HepG2 (cell line): ENCODE data around the gene TFPI. TPM values are rescaled to one million over a fixed set of nuclear protein-coding genes. Genes with fewer than 3 reads are reported as not detected.

Source experiments
- ATAC-seq: fragments of 200-7000 bp; cut with Tn5 transposase; 3 replicates; pipeline ENCODE4 v1.9.1; 2020; ENCODE audit warnings: mild to moderate bottlenecking, moderate library complexity
- BruUV-seq: library from RNA; stranded (reverse); fragments of 400-500 nt; replicated peaks from 2 replicates; lab custom pipeline; 2021; lab: Mats Ljungman, UMichigan
- CTCF ChIA-PET: fragments of 300-600 bp; formaldehyde crosslinking; extraction: SDS; loops from one replicate; lab custom pipeline; 2021; ENCODE audit warnings: low total read pairs, inconsistent platforms, low intra/inter-chr PET ratio; lab: Yijun Ruan, JAX
- POLR2A ChIA-PET: fragments of 350-600 bp; sonication (Branson Sonifier 250); formaldehyde crosslinking; loops from one replicate; lab custom pipeline; 2020; ENCODE audit warnings: antibody characterized with exemption, inconsistent platforms; lab: Yijun Ruan, JAX
- DNase-seq: peaks from one replicate; pipeline ENCODE4 v3.0.0-alpha.2; 2015; ENCODE audit warnings: low spot score
- FAIRE-seq: peaks from 3 replicates; lab custom pipeline; 2011; peaks lifted over from hg19 to GRCh38; lab: Jason Lieb, UNC
- H2AFZ ChIP-seq: one replicate; pipeline ENCODE4 v1.6.1; 2011; ENCODE audit warnings: low read length, inconsistent platforms
- H3K27ac ChIP-seq: fragments of 300-600 bp; 3 replicates; pipeline ENCODE4 v1.8.0; 2011; ENCODE audit warnings: mixed run types, mild to moderate bottlenecking, mixed read lengths, low read length, inconsistent platforms; ENCODE audit not compliant: insufficient read depth; ENCODE audit errors: extremely low read length
- H3K27me3 ChIP-seq, 2 experiments: fragments of 200-600 bp in 1 of 2; 2 replicates in 1 of 2; 3 replicates in 1 of 2; pipeline versions ENCODE4 v1.6.0 to v1.8.0; 2011; ENCODE audit warnings: low read length in 2 of 2, mild to moderate bottlenecking in 2 of 2, moderate library complexity in 2 of 2, inconsistent platforms in 1 of 2; ENCODE audit not compliant: insufficient read depth in 2 of 2, control insufficient read depth in 1 of 2
- H3K36me3 ChIP-seq, 2 experiments: fragments of 200-600 bp in 1 of 2; replicated peaks in 1 of 2; 2 replicates in 1 of 2; 3 replicates in 1 of 2; pipeline versions ENCODE4 v1.5.1 to v1.8.0; 2011; ENCODE audit warnings: low read length in 2 of 2, inconsistent platforms in 1 of 2; ENCODE audit not compliant: insufficient read depth in 2 of 2, control insufficient read depth in 1 of 2
- H3K4me1 ChIP-seq: 2 replicates; pipeline ENCODE4 v1.5.1; 2012; ENCODE audit warnings: low read length, inconsistent platforms; ENCODE audit not compliant: insufficient read depth
- H3K4me2 ChIP-seq: 2 replicates; pipeline ENCODE4 v1.6.0; 2011; ENCODE audit warnings: low read depth, low read length, inconsistent platforms
- H3K4me3 ChIP-seq, 3 experiments: fragments of 200-600 bp in 1 of 3; sonication (generic), shearing (Covaris generic) in 1 of 3; replicated peaks in 1 of 3; 2 replicates each; pipeline ENCODE4 v1.5.1; 2011 to 2016; ENCODE audit warnings: low read length in 3 of 3, inconsistent platforms in 2 of 3, low read depth in 2 of 3, mild to moderate bottlenecking in 2 of 3, control low read depth in 1 of 3, mixed read lengths in 1 of 3; ENCODE audit not compliant: insufficient read depth in 1 of 3
- H3K79me2 ChIP-seq: one replicate; pipeline ENCODE4 v1.6.1; 2011; ENCODE audit warnings: low read length, inconsistent platforms; ENCODE audit not compliant: insufficient read depth
- H3K9ac ChIP-seq: 2 replicates; pipeline ENCODE4 v1.6.0; 2011; ENCODE audit warnings: mild to moderate bottlenecking, low read depth, low read length, inconsistent platforms; ENCODE audit not compliant: insufficient read depth
- H3K9me3 ChIP-seq: 2 replicates; pipeline ENCODE4 v1.5.1; 2012; ENCODE audit warnings: mild to moderate bottlenecking, low read length
- H4K20me1 ChIP-seq: 2 replicates; pipeline ENCODE4 v1.6.0; 2011; ENCODE audit warnings: inconsistent platforms, mild to moderate bottlenecking, low read length, moderate library complexity; ENCODE audit not compliant: insufficient read depth
- KDM1A ChIP-seq: IDR thresholded peaks from 2 replicates; pipeline ENCODE4 v1.6.1; 2016; ENCODE audit warnings: missing compliant biosample characterization
- KLF12 ChIP-seq: sonication (generic); formaldehyde crosslinking; IDR thresholded peaks from 2 replicates; pipeline ENCODE4 v1.4.0; 2020; ENCODE audit warnings: missing genetic modification reagents, borderline replicate concordance
- NFYB ChIP-seq: sonication (generic); formaldehyde crosslinking; IDR thresholded peaks from 2 replicates; pipeline ENCODE4 v1.4.0; 2020; ENCODE audit warnings: missing genetic modification reagents
- NFYC ChIP-seq: IDR thresholded peaks from 2 replicates; pipeline ENCODE4 v1.6.1; 2016; ENCODE audit warnings: missing genetic modification reagents, missing compliant biosample characterization
- THYN1 ChIP-seq: sonication (generic); formaldehyde crosslinking; IDR thresholded peaks from 2 replicates; pipeline ENCODE4 v1.8.1; 2023; ENCODE audit warnings: low read depth, mild to moderate bottlenecking, moderate library complexity, missing genetic modification reagents, borderline replicate concordance
- ZFP62 ChIP-seq: sonication (generic); formaldehyde crosslinking; IDR thresholded peaks from 2 replicates; pipeline ENCODE4 v1.4.0; 2020; ENCODE audit warnings: missing genetic modification reagents
- ZNF224 ChIP-seq: sonication (generic); formaldehyde crosslinking; IDR thresholded peaks from 2 replicates; pipeline ENCODE4 v1.5.0; 2020; ENCODE audit warnings: mild to moderate bottlenecking, missing genetic modification reagents
- ZNF317 ChIP-seq: sonication (generic); formaldehyde crosslinking; IDR thresholded peaks from 2 replicates; pipeline ENCODE4 v1.5.0; 2020; ENCODE audit warnings: mild to moderate bottlenecking, missing genetic modification reagents
- ZNF383 ChIP-seq: sonication (generic); formaldehyde crosslinking; IDR thresholded peaks from 2 replicates; pipeline ENCODE4 v1.4.0; 2020; ENCODE audit warnings: missing genetic modification reagents, mild to moderate bottlenecking, borderline replicate concordance
- ZNF451 ChIP-seq: sonication (generic); formaldehyde crosslinking; IDR thresholded peaks from 2 replicates; pipeline ENCODE4 v1.5.0; 2020; ENCODE audit warnings: mild to moderate bottlenecking, missing genetic modification reagents
- ZNF546 ChIP-seq: sonication (generic); formaldehyde crosslinking; conservative IDR thresholded peaks from 2 replicates; pipeline ENCODE4 v1.8.1; 2023; ENCODE audit warnings: mild to moderate bottlenecking, missing genetic modification reagents
- WGBS: methylation state at CpG from one replicate; pipeline ENCODE4 v1.1.6; 2017; ENCODE audit warnings: low lambda C conversion rate; 5-methylcytosine and 5-hydroxymethylcytosine counted together
- in situ Hi-C: cut with HindIII; loops from 2 replicates; pipeline ENCODE4 v1.10.0; 2017; ENCODE audit warnings: low pct_unique_long_range_greater_than_20kb; ENCODE audit not compliant: extremely low pct_ligation_motif_present
- intact Hi-C: fragments of 100-400 bp; cut with micrococcal nuclease; formaldehyde crosslinking; loops from one replicate; pipeline ENCODE4 v1.10.0; 2022; ENCODE audit not compliant: unreplicated experiment
- polyA plus RNA-seq, 8 experiments: library from polyadenylated mRNA; depleted of rRNA in 3 of 8; stranded (reverse) in 7 of 8; unstranded in 1 of 8; fragments of >200 nt; fragmentation: Illumina TruSeq in 4 of 8; extraction: Trizol in 4 of 8; gene quantifications; 2 replicates each; pipeline versions ENCODE4 v1.2.1 to v1.2.3, GENCODE V29; 2011 to 2016; ENCODE audit warnings: low read depth in 4 of 8, missing spikeins in 1 of 8, mixed read lengths in 1 of 8; ENCODE audit not compliant: insufficient read depth in 1 of 8
- total RNA-seq, 5 experiments: library from RNA; depleted of rRNA; stranded (reverse); fragments of >200 nt; fragmentation: Illumina TruSeq; extraction: Trizol; gene quantifications; 2 replicates each; pipeline ENCODE4 v1.2.3, GENCODE V29; 2016; ENCODE audit warnings: low read depth in 1 of 5
- TF ChIP-seq, protein P1 (sequence below): sonication (generic); formaldehyde crosslinking; IDR thresholded peaks from 2 replicates; pipeline ENCODE4 v1.4.0; 2020; ENCODE audit warnings: missing genetic modification reagents
- TF ChIP-seq, protein P2 (sequence below): sonication (generic); formaldehyde crosslinking; IDR thresholded peaks from 2 replicates; pipeline ENCODE4 v1.4.0; 2020; ENCODE audit warnings: missing genetic modification reagents
- TF ChIP-seq, protein P3 (sequence below): sonication (generic); formaldehyde crosslinking; IDR thresholded peaks from 2 replicates; pipeline ENCODE4 v1.4.0; 2020; ENCODE audit warnings: missing genetic modification reagents, low read depth, mild to moderate bottlenecking, borderline replicate concordance
- TF ChIP-seq, protein P4 (sequence below): conservative IDR thresholded peaks from 2 replicates; pipeline ENCODE4 v1.6.1; 2018; ENCODE audit warnings: missing genetic modification reagents

The TFPI gene
- total and polyA plus RNA-seq, 2 of the 13 experiments (the other 11 are each of a cell fraction or from before 2014, with no cell fraction given), result 301 to 436 TPM

DNA sequence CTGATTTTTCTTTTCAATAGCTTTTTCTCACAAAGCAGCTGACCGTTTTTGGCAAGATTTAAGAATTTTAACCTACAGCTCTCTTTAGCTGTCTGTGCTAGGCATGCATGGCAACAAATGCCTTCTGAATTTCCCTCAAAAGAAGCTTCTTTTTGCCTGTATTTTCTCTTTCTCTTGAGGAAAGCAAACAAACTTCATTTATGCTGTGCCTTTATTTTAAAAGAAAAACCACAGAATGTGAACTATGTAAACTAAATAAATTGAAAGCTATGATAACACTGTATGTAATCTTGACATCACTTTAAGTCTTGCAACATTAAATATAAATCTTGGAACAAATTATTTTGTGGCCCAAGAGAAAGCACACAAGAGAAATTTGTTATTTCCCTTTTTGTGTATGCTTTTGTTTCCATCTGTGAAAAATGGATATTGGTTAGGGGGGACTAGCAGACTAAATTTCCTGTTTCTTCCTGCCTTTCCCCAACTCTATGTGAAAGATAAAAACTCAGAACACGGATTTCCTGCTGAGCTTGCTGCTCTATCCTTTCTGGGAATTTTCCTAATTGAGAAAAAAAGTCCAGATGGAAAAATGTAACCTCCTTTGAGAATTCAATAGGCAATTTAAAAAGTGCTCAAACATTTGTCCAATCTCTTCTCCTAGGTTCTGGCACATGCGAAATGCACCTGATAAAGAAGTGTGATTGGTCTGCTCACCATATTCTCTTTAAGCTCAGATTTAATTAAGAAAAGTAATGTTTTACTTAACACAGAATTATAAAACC lies 20.9 kb upstream of the TFPI start (continued):
- TF ChIP-seq, protein P1, sequence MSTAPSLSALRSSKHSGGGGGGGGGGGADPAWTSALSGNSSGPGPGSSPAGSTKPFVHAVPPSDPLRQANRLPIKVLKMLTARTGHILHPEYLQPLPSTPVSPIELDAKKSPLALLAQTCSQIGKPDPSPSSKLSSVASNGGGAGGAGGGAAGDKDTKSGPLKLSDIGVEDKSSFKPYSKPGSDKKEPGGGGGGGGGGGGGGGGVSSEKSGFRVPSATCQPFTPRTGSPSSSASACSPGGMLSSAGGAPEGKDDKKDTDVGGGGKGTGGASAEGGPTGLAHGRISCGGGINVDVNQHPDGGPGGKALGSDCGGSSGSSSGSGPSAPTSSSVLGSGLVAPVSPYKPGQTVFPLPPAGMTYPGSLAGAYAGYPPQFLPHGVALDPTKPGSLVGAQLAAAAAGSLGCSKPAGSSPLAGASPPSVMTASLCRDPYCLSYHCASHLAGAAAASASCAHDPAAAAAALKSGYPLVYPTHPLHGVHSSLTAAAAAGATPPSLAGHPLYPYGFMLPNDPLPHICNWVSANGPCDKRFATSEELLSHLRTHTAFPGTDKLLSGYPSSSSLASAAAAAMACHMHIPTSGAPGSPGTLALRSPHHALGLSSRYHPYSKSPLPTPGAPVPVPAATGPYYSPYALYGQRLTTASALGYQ (CRISPR knock-in tag), result no peak
- TF ChIP-seq ZNF224 (CRISPR knock-in tag) (no peak), ZNF546 (CRISPR knock-in tag) (no peak), NFYB (CRISPR knock-in tag) (no peak), ZNF317 (CRISPR knock-in tag) (no peak), THYN1 (CRISPR knock-in tag) (no peak)
- TF ChIP-seq, protein P2, sequence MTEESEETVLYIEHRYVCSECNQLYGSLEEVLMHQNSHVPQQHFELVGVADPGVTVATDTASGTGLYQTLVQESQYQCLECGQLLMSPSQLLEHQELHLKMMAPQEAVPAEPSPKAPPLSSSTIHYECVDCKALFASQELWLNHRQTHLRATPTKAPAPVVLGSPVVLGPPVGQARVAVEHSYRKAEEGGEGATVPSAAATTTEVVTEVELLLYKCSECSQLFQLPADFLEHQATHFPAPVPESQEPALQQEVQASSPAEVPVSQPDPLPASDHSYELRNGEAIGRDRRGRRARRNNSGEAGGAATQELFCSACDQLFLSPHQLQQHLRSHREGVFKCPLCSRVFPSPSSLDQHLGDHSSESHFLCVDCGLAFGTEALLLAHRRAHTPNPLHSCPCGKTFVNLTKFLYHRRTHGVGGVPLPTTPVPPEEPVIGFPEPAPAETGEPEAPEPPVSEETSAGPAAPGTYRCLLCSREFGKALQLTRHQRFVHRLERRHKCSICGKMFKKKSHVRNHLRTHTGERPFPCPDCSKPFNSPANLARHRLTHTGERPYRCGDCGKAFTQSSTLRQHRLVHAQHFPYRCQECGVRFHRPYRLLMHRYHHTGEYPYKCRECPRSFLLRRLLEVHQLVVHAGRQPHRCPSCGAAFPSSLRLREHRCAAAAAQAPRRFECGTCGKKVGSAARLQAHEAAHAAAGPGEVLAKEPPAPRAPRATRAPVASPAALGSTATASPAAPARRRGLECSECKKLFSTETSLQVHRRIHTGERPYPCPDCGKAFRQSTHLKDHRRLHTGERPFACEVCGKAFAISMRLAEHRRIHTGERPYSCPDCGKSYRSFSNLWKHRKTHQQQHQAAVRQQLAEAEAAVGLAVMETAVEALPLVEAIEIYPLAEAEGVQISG, result no peak

DNA sequence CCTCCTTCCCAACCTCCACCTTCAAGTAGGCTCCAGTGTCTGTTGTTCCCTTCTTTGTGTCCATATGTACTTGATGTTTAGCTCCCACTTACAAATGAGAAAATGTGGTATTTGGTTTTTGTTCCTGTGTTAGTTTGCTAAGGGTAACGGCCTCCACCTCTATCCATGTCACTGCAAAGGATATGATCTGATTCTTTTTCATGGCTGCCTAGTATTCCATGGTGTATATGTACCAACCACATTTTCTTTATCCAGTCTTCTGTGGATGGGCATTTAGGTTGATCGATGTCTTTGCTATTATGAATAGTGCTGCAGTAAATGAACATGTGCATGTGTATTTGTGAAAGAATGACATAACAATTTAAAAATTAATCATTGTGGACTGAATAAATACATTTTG lies 19.5 kb upstream of the TFPI start:
- Histone ChIP-seq H4K20me1 (no peaks in the 10 kb centered on the region), H3K27me3 (no peaks in the 10 kb centered on the region), H3K79me2 (no peaks in the 10 kb centered on the region), H3K36me3 (no peaks in the 10 kb centered on the region; a peak in 1 of 5 replicates), H2AFZ (no peak overlapping the region), H3K27ac (no peak overlapping the region), H3K9ac (no peak overlapping the region), H3K4me3 (no peak overlapping the region), H3K9me3 (no peaks in the 10 kb centered on the region), H3K4me2 (no peak overlapping the region), H3K4me1 (peaks cover 49% of the 10 kb centered on the region)
- CTCF ChIA-PET, result no interaction called here
- intact Hi-C loops, result no loop called here
- in situ Hi-C loops, result no loop called here
- no TSS peak for BruUV-seq
- POLR2A ChIA-PET, result interaction anchor here (1.0 kb wide), 1 partner anchor 41 kb away, joined by 3 read pairs; no protein-coding TSS in a partner anchor
- FAIRE-seq, result no peak
- over 99% methylated on average over 2 of the region's 2 CpGs for WGBS
- ATAC-seq, result no peak
- DNase-seq, result no peak
- TF ChIP-seq NFYC (CRISPR knock-in tag), result no peak
- TF ChIP-seq, protein P3, sequence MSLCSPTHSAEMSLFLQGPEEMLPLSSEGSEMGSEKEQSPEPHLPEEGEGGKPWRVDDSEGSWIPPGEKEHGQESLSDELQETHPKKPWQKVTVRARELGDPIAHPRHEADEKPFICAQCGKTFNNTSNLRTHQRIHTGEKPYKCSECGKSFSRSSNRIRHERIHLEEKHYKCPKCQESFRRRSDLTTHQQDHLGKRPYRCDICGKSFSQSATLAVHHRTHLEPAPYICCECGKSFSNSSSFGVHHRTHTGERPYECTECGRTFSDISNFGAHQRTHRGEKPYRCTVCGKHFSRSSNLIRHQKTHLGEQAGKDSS (CRISPR knock-in tag), result no peak
- TF ChIP-seq ZNF383 (CRISPR knock-in tag), result no peak
- TF ChIP-seq ZFP62 (CRISPR knock-in tag), result no peak
- no peak for TF ChIP-seq KLF12 (CRISPR knock-in tag)
- no peak for TF ChIP-seq ZNF451
- TF ChIP-seq, protein P4, sequence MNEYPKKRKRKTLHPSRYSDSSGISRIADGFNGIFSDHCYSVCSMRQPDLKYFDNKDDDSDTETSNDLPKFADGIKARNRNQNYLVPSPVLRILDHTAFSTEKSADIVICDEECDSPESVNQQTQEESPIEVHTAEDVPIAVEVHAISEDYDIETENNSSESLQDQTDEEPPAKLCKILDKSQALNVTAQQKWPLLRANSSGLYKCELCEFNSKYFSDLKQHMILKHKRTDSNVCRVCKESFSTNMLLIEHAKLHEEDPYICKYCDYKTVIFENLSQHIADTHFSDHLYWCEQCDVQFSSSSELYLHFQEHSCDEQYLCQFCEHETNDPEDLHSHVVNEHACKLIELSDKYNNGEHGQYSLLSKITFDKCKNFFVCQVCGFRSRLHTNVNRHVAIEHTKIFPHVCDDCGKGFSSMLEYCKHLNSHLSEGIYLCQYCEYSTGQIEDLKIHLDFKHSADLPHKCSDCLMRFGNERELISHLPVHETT, result no peak
- 0 out of 2 replicates have a peak, but pooled peaks have one; percentile 47 for TF ChIP-seq KDM1A (CRISPR knock-in tag)
